ENCODE measurements around the gene TIGIT.

TIGIT gene

DNA sequence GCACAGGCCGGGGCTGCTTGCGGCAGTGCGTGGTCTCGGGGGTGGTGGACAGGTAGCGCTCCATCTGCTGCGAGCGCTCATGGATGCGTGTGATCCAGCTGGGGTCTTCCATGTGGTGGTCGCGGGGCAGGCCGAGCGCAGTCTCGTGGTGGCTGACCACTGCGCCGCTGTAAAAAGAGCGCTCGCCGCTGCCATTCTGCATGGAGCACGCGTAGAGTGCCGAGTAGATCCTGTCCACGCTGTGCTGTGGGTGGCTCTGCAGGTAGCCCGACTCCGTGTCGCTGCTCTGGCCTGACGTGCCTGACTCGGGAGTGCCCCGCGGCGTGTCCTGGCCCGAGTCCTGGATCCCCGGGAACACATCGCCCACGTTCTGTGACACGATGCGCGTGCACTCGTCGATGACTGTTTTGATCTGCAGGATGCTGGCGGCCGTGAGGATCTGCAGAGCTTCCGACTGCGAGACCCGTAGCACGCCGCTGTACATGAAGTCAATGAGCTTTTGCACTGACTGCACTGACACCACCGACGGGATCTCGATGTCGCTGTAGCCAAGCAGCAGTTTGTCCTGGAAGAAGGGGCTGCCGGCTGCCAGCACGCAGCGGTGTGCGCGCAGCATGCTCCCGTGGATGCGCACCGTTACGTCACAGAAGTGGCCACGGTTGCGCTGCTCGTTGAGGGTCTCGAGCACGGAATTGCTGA, 57.4 kb downstream of the TIGIT start:
- TF ChIP-seq TAF1 (IDR thresholded peaks at IDR 0.05; ENCODE audit: borderline replicate concordance, insufficient read depth, low read length) (no peak), FOXP2 (optimal IDR thresholded peaks at IDR 0.05; ENCODE audit: borderline replicate concordance, extremely low read depth, extremely low read length, insufficient read depth) (no peak), POLR2AphosphoS5 (IDR thresholded peaks at IDR 0.05; ENCODE audit: low read depth, low read length) (no peak), SIN3A (IDR thresholded peaks at IDR 0.05; ENCODE audit: borderline replicate concordance, insufficient read depth, low read length) (no peak)
- TF ChIP-seq, protein P1, sequence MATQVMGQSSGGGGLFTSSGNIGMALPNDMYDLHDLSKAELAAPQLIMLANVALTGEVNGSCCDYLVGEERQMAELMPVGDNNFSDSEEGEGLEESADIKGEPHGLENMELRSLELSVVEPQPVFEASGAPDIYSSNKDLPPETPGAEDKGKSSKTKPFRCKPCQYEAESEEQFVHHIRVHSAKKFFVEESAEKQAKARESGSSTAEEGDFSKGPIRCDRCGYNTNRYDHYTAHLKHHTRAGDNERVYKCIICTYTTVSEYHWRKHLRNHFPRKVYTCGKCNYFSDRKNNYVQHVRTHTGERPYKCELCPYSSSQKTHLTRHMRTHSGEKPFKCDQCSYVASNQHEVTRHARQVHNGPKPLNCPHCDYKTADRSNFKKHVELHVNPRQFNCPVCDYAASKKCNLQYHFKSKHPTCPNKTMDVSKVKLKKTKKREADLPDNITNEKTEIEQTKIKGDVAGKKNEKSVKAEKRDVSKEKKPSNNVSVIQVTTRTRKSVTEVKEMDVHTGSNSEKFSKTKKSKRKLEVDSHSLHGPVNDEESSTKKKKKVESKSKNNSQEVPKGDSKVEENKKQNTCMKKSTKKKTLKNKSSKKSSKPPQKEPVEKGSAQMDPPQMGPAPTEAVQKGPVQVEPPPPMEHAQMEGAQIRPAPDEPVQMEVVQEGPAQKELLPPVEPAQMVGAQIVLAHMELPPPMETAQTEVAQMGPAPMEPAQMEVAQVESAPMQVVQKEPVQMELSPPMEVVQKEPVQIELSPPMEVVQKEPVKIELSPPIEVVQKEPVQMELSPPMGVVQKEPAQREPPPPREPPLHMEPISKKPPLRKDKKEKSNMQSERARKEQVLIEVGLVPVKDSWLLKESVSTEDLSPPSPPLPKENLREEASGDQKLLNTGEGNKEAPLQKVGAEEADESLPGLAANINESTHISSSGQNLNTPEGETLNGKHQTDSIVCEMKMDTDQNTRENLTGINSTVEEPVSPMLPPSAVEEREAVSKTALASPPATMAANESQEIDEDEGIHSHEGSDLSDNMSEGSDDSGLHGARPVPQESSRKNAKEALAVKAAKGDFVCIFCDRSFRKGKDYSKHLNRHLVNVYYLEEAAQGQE (IDR thresholded peaks at IDR 0.05; ENCODE audit: insufficient read depth in 1 of 2, low read depth in 2 of 2, low read length in 2 of 2), result no peak

DNA sequence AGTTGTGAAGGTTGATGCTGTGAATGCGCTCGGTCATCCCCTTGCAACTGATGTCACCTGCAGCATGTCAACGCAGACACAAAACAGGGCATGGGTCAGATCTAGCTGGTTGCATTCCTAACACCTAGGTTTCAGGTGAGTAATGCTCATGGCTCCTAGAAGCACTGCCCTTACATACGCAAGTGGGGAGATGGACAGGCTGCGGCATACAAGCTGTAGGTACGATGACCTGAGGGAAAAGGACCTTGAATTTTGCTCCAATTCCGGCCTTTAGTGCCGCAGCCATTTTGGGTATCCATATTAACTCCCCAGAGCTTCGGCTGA, 58.0 kb downstream of the TIGIT start:
- TF ChIP-seq, protein P1 (IDR thresholded peaks at IDR 0.05; ENCODE audit: insufficient read depth in 1 of 2, low read depth in 2 of 2, low read length in 2 of 2), result no peak
- no peak for TF ChIP-seq SIN3A (IDR thresholded peaks at IDR 0.05; ENCODE audit: borderline replicate concordance, insufficient read depth, low read length)
- TF ChIP-seq POLR2AphosphoS5 (IDR thresholded peaks at IDR 0.05; ENCODE audit: low read depth, low read length), result no peak
- TF ChIP-seq TAF1 (IDR thresholded peaks at IDR 0.05; ENCODE audit: borderline replicate concordance, insufficient read depth, low read length), result no peak
- TF ChIP-seq FOXP2 (optimal IDR thresholded peaks at IDR 0.05; ENCODE audit: borderline replicate concordance, extremely low read depth, extremely low read length, insufficient read depth), result no peak

DNA sequence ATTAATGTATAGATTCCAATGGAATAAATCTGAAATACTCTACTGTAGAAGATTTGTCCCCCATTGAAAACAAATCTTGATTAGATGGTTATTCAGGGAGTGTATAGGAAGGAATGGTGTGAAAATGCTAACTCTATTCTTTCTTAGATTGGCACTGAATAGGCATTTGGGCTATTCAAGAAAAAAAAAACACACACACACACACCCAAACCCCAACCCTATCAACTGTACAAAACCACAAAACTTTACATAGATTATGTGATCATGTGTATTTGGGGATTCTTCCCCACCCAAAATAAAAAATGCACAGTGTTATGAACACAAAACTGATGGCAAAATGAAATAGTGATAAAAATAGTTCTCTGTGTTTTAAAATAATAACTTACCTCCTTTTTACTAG, 61.8 kb downstream of the TIGIT start:
- no peak for TF ChIP-seq TAF1 (IDR thresholded peaks at IDR 0.05; ENCODE audit: borderline replicate concordance, insufficient read depth, low read length)
- no peak for TF ChIP-seq SIN3A (IDR thresholded peaks at IDR 0.05; ENCODE audit: borderline replicate concordance, insufficient read depth, low read length)
- no peak for TF ChIP-seq POLR2AphosphoS5 (IDR thresholded peaks at IDR 0.05; ENCODE audit: low read depth, low read length)
- no peak for TF ChIP-seq FOXP2 (optimal IDR thresholded peaks at IDR 0.05; ENCODE audit: borderline replicate concordance, extremely low read depth, extremely low read length, insufficient read depth)
- TF ChIP-seq, protein P1 (IDR thresholded peaks at IDR 0.05; ENCODE audit: insufficient read depth in 1 of 2, low read depth in 2 of 2, low read length in 2 of 2), result no peak

DNA sequence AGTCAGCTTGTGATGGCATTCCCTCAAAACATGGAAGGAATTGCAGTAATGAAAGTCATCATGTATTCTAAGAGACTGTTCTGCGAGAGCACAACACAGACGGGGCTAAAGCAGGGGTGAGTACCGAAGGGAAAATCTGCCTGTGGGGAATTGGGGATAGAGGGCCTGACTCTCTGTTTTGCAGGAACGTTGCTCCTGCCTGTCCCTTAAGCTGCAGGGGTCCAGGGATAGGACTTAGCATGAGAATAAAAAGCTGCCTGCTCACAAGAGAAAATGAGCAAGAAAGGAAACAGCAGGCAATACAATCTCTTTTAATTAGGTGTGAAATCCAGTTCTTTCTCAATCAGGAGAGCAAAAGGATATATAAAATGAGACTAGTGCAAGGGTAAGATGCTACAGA, 62.2 kb downstream of the TIGIT start:
- TF ChIP-seq, protein P1 (IDR thresholded peaks at IDR 0.05; ENCODE audit: insufficient read depth in 1 of 2, low read depth in 2 of 2, low read length in 2 of 2), result no peak
- TF ChIP-seq POLR2AphosphoS5 (IDR thresholded peaks at IDR 0.05; ENCODE audit: low read depth, low read length) (no peak), FOXP2 (optimal IDR thresholded peaks at IDR 0.05; ENCODE audit: borderline replicate concordance, extremely low read depth, extremely low read length, insufficient read depth) (no peak), SIN3A (IDR thresholded peaks at IDR 0.05; ENCODE audit: borderline replicate concordance, insufficient read depth, low read length) (no peak), TAF1 (IDR thresholded peaks at IDR 0.05; ENCODE audit: borderline replicate concordance, insufficient read depth, low read length) (no peak)
